Central memory CD8-positive, alpha-beta T cell (primary cell): ENCODE results near the gene ORC1.

ENCODE experiments used
- ATAC-seq: fragments of 150-1000 bp; cut with Tn5 transposase; replicated peaks from 2 replicates; pipeline ENCODE4 v1.10.0; 2022; ENCODE audit warnings: mild to moderate bottlenecking, moderate FRiP score, moderate number of reproducible peaks; ENCODE audit not compliant: poor library complexity, severe bottlenecking; ENCODE audit errors: extremely low read depth
- DNase-seq, 2 donors: peaks; one replicate each; pipeline ENCODE4 v3.0.0; 2021; ENCODE audit warnings: low spot score in 2 of 2
- H3K27ac Mint-ChIP-seq: one replicate; pipeline ENCODE4 v1.8.0; 2022; ENCODE audit warnings: low read depth, mild to moderate bottlenecking, moderate library complexity, mixed read lengths
- H3K27me3 Mint-ChIP-seq: one replicate; pipeline ENCODE4 v1.8.0; 2022; ENCODE audit warnings: mixed read lengths
- H3K36me3 Mint-ChIP-seq: one replicate; pipeline ENCODE4 v1.8.0; 2022; ENCODE audit warnings: mild to moderate bottlenecking, moderate library complexity, mixed read lengths; ENCODE audit not compliant: insufficient read depth
- H3K4me1 Mint-ChIP-seq: one replicate; pipeline ENCODE4 v1.8.0; 2022; ENCODE audit warnings: mixed read lengths
- H3K4me3 Mint-ChIP-seq: one replicate; pipeline ENCODE4 v1.8.0; 2022; ENCODE audit warnings: mild to moderate bottlenecking, moderate library complexity, mixed read lengths
- H3K9me3 Mint-ChIP-seq: one replicate; pipeline ENCODE4 v1.8.0; 2022; ENCODE audit warnings: mixed read lengths

ORC1 gene

GRCh38 chr1:52404116-52404974 is at the start of gene ORC1, which contains the start of gene PRPF38A:
TSS of gene ORC1 (minus strand) at chr1:52404423. CDS start at chr1:52402223, 2,200 bp downstream.
TSS of gene PRPF38A (plus strand) at chr1:52404602. CDS start at chr1:52404750, 148 bp downstream.
- Mint-ChIP-seq H3K27ac (peak within 1 kb of the TSS; percentile 98), H3K27me3 (no peaks in the 10 kb centered on the region), H3K9me3 (no peaks in the 10 kb centered on the region), H3K4me3 (peak within 1 kb of the TSS; percentile 100), H3K36me3 (peaks cover 29% of the 10 kb centered on the region), H3K4me1 (peaks cover 31% of the 10 kb centered on the region)
- ATAC-seq (peak; percentile 92), DNase-seq (peak; percentile 94 to 96)

DNA sequence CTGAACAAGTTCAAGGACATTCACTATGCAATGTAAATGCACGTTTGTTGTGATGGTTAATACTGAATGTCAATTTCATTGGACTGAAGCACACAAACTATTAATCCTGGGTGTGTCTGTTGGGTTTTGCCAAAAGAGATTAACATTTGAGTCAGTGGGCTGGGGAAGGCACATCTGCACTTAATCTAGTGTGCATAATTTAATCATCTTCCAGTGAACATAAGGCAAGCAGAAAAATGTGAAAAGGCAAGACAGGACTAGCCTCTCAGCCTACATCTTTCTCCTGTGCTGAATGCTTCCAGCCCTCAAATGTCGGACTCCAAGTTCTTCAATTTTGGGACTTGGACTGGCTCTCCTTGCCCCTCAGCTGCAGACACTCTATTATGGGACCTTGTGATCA is 40.2 kb upstream of the ORC1 start:
- Mint-ChIP-seq H3K27ac (no peak overlapping the region), H3K4me3 (no peak overlapping the region), H3K36me3 (peaks cover 38% of the 10 kb centered on the region), H3K9me3 (no peaks in the 10 kb centered on the region), H3K27me3 (no peaks in the 10 kb centered on the region), H3K4me1 (peaks cover 6% of the 10 kb centered on the region)
- DNase-seq (no peak), ATAC-seq (no peak)

DNA sequence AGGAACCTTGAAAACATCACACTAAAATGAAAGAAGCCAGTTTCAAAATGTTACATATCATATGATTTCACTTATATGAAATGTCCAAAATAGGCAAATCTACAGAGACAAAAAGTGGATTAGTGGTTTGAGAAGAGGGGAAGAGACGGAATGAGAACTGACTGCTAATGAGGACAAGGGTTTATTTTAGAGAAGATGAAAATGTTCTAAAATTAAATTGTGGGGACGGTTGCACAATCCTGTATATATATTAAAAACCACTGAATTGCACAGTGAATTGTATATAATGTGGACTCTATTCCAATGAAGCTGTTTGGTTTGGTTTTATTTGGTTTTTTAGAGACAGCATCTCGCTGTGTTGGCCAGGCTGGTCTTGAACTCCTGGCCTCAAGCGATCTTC is 35.8 kb upstream of the ORC1 start:
- Mint-ChIP-seq H3K4me1 (no peaks in the 10 kb centered on the region), H3K4me3 (no peak overlapping the region), H3K27ac (no peak overlapping the region), H3K9me3 (no peaks in the 10 kb centered on the region), H3K36me3 (peaks cover 43% of the 10 kb centered on the region), H3K27me3 (no peaks in the 10 kb centered on the region)
- no peak for ATAC-seq
- no peak for DNase-seq

GRCh38 chr1:52436817-52437216 is 32.6 kb upstream of the ORC1 start:
- H3K36me3 Mint-ChIP-seq = peaks cover 52% of the 10 kb centered on the region
- H3K27me3 Mint-ChIP-seq = no peaks in the 10 kb centered on the region
- H3K9me3 Mint-ChIP-seq = no peaks in the 10 kb centered on the region
- DNase-seq = no peak
- H3K27ac Mint-ChIP-seq = no peak overlapping the region
- no peaks in the 10 kb centered on the region for H3K4me1 Mint-ChIP-seq
- no peak overlapping the region for H3K4me3 Mint-ChIP-seq
- no peak for ATAC-seq

GRCh38 chr1:52435650-52436049 is 31.4 kb upstream of the ORC1 start:
- H3K27me3 Mint-ChIP-seq = no peaks in the 10 kb centered on the region

DNA sequence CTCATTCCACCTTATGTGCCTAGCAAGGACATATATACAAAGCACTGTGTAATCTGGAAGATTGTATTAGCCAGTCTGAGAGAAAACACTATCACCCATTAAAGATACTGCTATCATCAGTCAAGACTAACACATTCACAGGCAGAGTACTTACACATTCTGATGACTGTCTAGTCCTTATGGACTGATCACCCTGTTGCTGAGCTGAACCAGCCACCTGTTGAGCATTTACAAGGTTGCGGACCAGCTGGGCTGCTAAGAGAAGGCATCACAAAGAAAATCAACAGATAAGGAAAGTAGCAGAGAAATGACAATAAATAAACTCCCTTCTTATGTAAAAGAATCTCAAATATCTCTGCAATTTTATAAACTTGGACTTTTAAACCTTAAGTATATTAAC is 31.0 kb upstream of the ORC1 start:
- Mint-ChIP-seq H3K9me3 (no peaks in the 10 kb centered on the region), H3K27ac (peak overlapping the region; percentile 38), H3K36me3 (peaks cover 51% of the 10 kb centered on the region), H3K4me3 (no peak overlapping the region), H3K4me1 (no peaks in the 10 kb centered on the region), H3K27me3 (no peaks in the 10 kb centered on the region)
- DNase-seq = no peak
- no peak for ATAC-seq

More at GRCh38 chr1:52435650-52436049, 31.4 kb upstream of the ORC1 start:
- Mint-ChIP-seq H3K4me1 (no peaks in the 10 kb centered on the region), H3K4me3 (no peak overlapping the region), H3K36me3 (peaks cover 54% of the 10 kb centered on the region), H3K9me3 (no peaks in the 10 kb centered on the region), H3K27ac (peak overlapping the region; percentile 38)
- no peak for ATAC-seq
- DNase-seq = no peak

GRCh38 chr1:52432807-52433206 is 28.6 kb upstream of the ORC1 start:
- DNase-seq = no peak
- ATAC-seq = no peak
- Mint-ChIP-seq H3K27me3 (no peaks in the 10 kb centered on the region), H3K27ac (peak overlapping the region; percentile 14), H3K4me1 (no peaks in the 10 kb centered on the region), H3K9me3 (no peaks in the 10 kb centered on the region), H3K36me3 (peaks cover 47% of the 10 kb centered on the region), H3K4me3 (no peak overlapping the region)

GRCh38 chr1:52427152-52427551 is 22.9 kb upstream of the ORC1 start:
- Mint-ChIP-seq H3K27me3 (no peaks in the 10 kb centered on the region), H3K4me3 (no peak overlapping the region), H3K36me3 (peaks cover 28% of the 10 kb centered on the region), H3K4me1 (peaks cover 30% of the 10 kb centered on the region), H3K9me3 (no peaks in the 10 kb centered on the region), H3K27ac (no peak overlapping the region)
- ATAC-seq (no peak), DNase-seq (no peak)

DNA sequence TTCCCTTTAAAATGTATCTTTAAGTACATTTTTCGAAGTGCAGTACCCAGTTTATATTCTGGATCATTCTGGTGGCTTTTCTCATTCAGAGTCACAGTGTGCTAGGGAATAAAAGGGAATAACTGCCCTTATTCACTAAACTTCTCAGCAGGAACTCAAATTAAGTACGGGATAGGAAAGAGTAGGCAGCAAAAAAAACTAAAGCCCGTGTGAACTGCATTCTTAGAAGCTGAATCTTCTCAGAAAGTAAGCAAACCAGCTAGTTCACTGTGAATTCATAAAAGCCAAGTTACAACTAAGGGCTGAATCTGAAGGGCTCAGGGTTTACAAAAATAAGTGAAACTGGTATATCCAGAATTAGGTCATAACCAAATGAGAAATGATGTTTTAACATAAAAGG is 22.1 kb upstream of the ORC1 start:
- Mint-ChIP-seq H3K27ac (peak overlapping the region; percentile 99), H3K36me3 (peaks cover 28% of the 10 kb centered on the region), H3K4me1 (peaks cover 30% of the 10 kb centered on the region), H3K27me3 (no peaks in the 10 kb centered on the region), H3K4me3 (no peak overlapping the region), H3K9me3 (no peaks in the 10 kb centered on the region)
- ATAC-seq (no peak), DNase-seq (no peak)

- no peak for ATAC-seq
- H3K27ac Mint-ChIP-seq = peak overlapping the region; percentile 99
- no peaks in the 10 kb centered on the region for H3K9me3 Mint-ChIP-seq
- DNase-seq = no peak
- peaks cover 30% of the 10 kb centered on the region for H3K4me1 Mint-ChIP-seq
- peaks cover 21% of the 10 kb centered on the region for H3K36me3 Mint-ChIP-seq
- peak overlapping the region; percentile 53 for H3K4me3 Mint-ChIP-seq
- no peaks in the 10 kb centered on the region for H3K27me3 Mint-ChIP-seq
Measured at GRCh38 chr1:52424813-52425212, 20.6 kb upstream of the ORC1 start.

- H3K27me3 Mint-ChIP-seq = no peaks in the 10 kb centered on the region
- DNase-seq = peak in 1 of 2 donors; percentile 39
- ATAC-seq = peak; percentile 95
- H3K36me3 Mint-ChIP-seq = peaks cover 23% of the 10 kb centered on the region
- peak overlapping the region; percentile 53 for H3K4me3 Mint-ChIP-seq
- peaks cover 35% of the 10 kb centered on the region for H3K4me1 Mint-ChIP-seq
- no peaks in the 10 kb centered on the region for H3K9me3 Mint-ChIP-seq
- peak overlapping the region; percentile 99 for H3K27ac Mint-ChIP-seq
Measured at GRCh38 chr1:52424231-52424636, 20.0 kb upstream of the ORC1 start.

- no peaks in the 10 kb centered on the region for H3K9me3 Mint-ChIP-seq
- no peaks in the 10 kb centered on the region for H3K27me3 Mint-ChIP-seq
- ATAC-seq (peak; percentile 93), DNase-seq (peak; percentile 46 to 78)
- H3K36me3 Mint-ChIP-seq = peaks cover 19% of the 10 kb centered on the region
- peak overlapping the region; percentile 99 for H3K27ac Mint-ChIP-seq
- H3K4me1 Mint-ChIP-seq = peaks cover 36% of the 10 kb centered on the region
- H3K4me3 Mint-ChIP-seq = peak overlapping the region; percentile 53
Measured at GRCh38 chr1:52423771-52424170, 19.5 kb upstream of the ORC1 start.

DNA sequence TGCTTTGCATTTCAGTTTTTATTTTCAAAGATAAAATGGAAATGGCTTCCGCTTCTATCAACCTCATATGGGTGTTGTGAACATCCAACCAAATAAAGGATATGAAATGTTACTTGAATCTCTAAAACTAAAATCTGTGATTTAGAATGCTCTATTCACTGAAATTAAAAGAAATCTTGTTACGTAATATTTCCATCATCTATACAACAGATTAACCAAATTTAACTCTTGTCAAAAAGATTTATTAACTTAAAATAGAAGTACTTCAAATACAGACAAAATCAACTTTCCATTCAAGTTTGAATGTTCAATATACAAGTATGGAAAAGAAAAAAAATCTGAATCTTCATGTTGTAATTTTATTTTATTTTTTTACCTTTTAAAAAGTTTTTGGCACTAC is 18.8 kb upstream of the ORC1 start:
- Mint-ChIP-seq H3K9me3 (no peaks in the 10 kb centered on the region), H3K4me3 (no peak overlapping the region), H3K36me3 (peaks cover 22% of the 10 kb centered on the region), H3K4me1 (peaks cover 36% of the 10 kb centered on the region), H3K27ac (peak overlapping the region; percentile 47), H3K27me3 (no peaks in the 10 kb centered on the region)
- DNase-seq (no peak), ATAC-seq (no peak)
